Common myeloid progenitor, CD34-positive (primary cell): ENCODE results near the gene GATAD2A.

Experiments used
- CTCF ChIA-PET: fragments of 350-600 bp; sonication (Branson Sonifier 250); formaldehyde crosslinking; loops from one replicate; lab custom pipeline; 2021; ENCODE audit warnings: antibody characterized with exemption; lab: Charles Lee
- POLR2A ChIA-PET: fragments of 350-600 bp; sonication (Branson Sonifier 250); formaldehyde crosslinking; loops from one replicate; lab custom pipeline; 2021; ENCODE audit warnings: antibody characterized with exemption; lab: Charles Lee
- DNase-seq, 3 donors: peaks; one replicate each; pipeline versions ENCODE4 v3.0.0 to v3.0.0-alpha.2; 2013
- H3K27ac ChIP-seq, 2 experiments: 1 replicate in 1 of 2; 2 replicates in 1 of 2; pipeline ENCODE4 v1.7.0; 2013; ENCODE audit warnings: inconsistent platforms in 2 of 2, low read length in 2 of 2, mild to moderate bottlenecking in 2 of 2, low read depth in 1 of 2, moderate library complexity in 1 of 2; ENCODE audit not compliant: severe bottlenecking in 2 of 2, insufficient read depth in 1 of 2, poor library complexity in 1 of 2
- H3K27me3 ChIP-seq, 5 experiments: replicated peaks in 2 of 5; 1 replicate in 3 of 5; 2 replicates in 2 of 5; pipeline versions ENCODE4 v1.6.1 to v1.7.0; 2013; ENCODE audit warnings: low read length in 4 of 5, mild to moderate bottlenecking in 2 of 5, moderate library complexity in 2 of 5, inconsistent platforms in 1 of 5; ENCODE audit not compliant: insufficient read depth in 5 of 5, control insufficient read depth in 4 of 5
- H3K36me3 ChIP-seq, 4 experiments: 1 replicate in 2 of 4; 2 replicates in 2 of 4; pipeline versions ENCODE4 v1.6.1 to v1.7.0; 2013; ENCODE audit warnings: low read length in 3 of 4, control low read depth in 1 of 4, mild to moderate bottlenecking in 1 of 4; ENCODE audit not compliant: control insufficient read depth in 4 of 4, insufficient read depth in 4 of 4
- H3K4me1 ChIP-seq, 4 experiments: 1 replicate in 3 of 4; 2 replicates in 1 of 4; pipeline versions ENCODE4 v1.6.1 to v1.7.1; 2013; ENCODE audit warnings: low read length in 3 of 4, mild to moderate bottlenecking in 3 of 4, control low read depth in 1 of 4, inconsistent platforms in 1 of 4, moderate library complexity in 1 of 4; ENCODE audit not compliant: control insufficient read depth in 4 of 4, insufficient read depth in 4 of 4; ENCODE audit errors: control extremely low read depth in 1 of 4
- H3K4me3 ChIP-seq, 7 experiments: 1 replicate in 4 of 7; 2 replicates in 3 of 7; pipeline versions ENCODE4 v1.5.1 to v1.7.0; 2013; ENCODE audit warnings: mild to moderate bottlenecking in 7 of 7, low read length in 6 of 7, moderate library complexity in 6 of 7, inconsistent platforms in 2 of 7, low read depth in 2 of 7, control low read depth in 1 of 7; ENCODE audit not compliant: insufficient read depth in 4 of 7, control insufficient read depth in 1 of 7; ENCODE audit errors: extremely low read depth in 1 of 7
- H3K9me3 ChIP-seq, 5 experiments: 1 replicate in 4 of 5; 2 replicates in 1 of 5; pipeline versions ENCODE4 v1.6.1 to v1.7.1; 2013; ENCODE audit warnings: low read length in 4 of 5, mild to moderate bottlenecking in 2 of 5, inconsistent platforms in 1 of 5, low read depth in 1 of 5, moderate library complexity in 1 of 5; ENCODE audit not compliant: control insufficient read depth in 4 of 5, insufficient read depth in 2 of 5; ENCODE audit errors: control extremely low read depth in 1 of 5
- WGBS: methylation state at CpG from one replicate; pipeline ENCODE4 v1.1.5; 2013; ENCODE audit not compliant: insufficient coverage; 5-methylcytosine and 5-hydroxymethylcytosine counted together

GATAD2A gene

DNA sequence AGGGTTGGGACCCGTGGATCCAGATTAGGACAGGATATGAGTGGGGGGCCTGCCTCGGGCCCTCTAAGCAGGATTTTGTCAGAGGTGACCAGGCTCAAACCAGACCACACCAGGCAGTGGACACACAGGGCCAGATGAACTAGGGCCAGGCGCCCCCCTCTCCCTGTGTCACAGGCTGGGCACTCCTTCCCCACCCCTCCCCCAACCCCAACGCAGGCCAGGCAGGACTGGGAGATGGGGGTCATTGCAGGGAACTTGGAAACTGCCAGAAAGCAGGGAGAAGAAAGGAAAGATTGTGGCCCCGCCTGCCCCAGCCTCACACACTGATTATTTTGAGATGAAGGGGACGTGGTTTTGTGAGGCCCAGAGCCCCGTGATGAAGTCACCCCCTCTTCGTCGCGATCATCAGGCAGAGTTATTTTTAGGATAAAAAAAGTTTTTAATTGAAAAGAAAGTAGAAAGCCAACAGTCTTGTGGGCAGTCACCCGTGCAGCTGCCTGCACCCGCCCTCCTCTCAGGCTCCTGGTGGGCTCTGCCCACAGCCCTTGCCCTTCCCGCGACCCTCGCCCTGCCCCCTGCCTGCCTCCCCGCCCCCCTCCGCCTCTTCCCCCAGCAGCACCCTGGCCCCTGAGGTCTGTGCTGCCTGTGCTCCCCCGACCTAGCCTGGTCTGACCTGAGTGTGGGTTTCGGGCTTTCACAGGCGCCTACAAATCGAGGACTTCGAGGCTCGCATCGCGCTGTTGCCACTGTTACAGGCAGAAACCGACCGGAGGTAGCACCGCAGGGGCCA lies 121.3 kb downstream of the GATAD2A start:
- Histone ChIP-seq H3K27me3 (no peaks in the 10 kb centered on the region), H3K4me3 (no peak overlapping the region), H3K27ac (peak overlapping the region in 1 of 2 experiments; percentile 14), H3K36me3 (peaks cover 3 to 48% (median 29%) of the 10 kb centered on the region in 4 experiments), H3K4me1 (peaks cover 0 to 39% (median 8%) of the 10 kb centered on the region in 4 experiments), H3K9me3 (no peaks in the 10 kb centered on the region)
- DNase-seq: no peak
- CTCF ChIA-PET: no interaction called here
- 86% methylated on average over 18 of the region's 28 CpGs for whole genome bisulfite sequencing
- POLR2A ChIA-PET: no interaction called here

- Histone ChIP-seq H3K36me3 (peaks cover 3 to 48% (median 29%) of the 10 kb centered on the region in 4 experiments), H3K27ac (no peak overlapping the region), H3K4me3 (no peak overlapping the region), H3K4me1 (peaks cover 0 to 39% (median 11%) of the 10 kb centered on the region in 4 experiments), H3K27me3 (no peaks in the 10 kb centered on the region), H3K9me3 (no peaks in the 10 kb centered on the region)
- WGBS: 97% methylated on average over 9 of the region's 9 CpGs
- CTCF ChIA-PET: interaction anchor here (1.2 kb wide), 1 partner anchor 11 kb away, joined by 3 read pairs; the partner anchor contains the start of gene CILP2
- DNase-seq: no peak
- POLR2A ChIA-PET: interaction anchor here (0.5 kb wide), 1 partner anchor 34 kb away, joined by 4 read pairs; no protein-coding TSS in a partner anchor
Observed at GRCh38 chr19:19527371-19527656, 121.8 kb downstream of the GATAD2A start.

DNA sequence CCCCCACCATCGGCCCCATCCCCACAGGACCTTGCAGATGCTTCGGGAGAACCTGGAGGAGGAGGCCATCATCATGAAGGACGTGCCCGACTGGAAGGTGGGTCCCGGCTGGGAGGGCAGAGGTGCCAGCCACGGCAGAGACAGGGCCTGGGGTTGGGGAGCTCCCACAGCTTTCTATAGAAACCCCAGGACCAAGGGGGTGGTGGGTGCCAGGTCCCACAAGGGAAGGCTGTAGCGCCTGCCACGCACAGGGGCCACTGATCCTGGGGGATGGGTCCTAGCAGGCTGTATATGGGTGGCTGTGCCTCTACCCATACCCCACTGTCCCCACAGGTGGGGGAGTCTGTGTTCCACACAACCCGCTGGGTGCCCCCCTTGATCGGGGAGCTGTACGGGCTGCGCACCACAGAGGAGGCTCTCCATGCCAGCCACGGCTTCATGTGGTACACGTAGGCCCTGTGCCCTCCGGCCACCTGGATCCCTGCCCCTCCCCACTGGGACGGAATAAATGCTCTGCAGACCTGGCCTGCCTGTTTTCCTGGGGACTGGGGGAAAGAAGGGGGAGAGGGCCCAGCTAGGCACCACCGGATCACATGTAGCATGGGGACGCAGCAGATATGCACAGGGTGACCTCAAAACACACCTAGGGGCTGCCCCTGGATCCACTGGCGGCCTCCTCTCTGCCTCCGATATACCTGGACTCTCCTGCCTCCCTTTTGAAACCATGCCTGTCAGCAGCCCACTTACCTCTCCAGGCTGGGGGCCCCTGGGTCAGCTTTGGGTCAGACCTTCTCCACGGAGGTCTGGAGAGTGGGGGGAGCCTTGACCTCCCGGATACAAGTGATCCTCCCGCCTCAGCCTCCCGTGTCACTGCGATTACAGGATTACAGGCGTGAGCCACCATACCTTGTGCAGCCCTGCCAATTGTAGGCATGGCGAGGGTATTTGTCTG lies 122.5 kb downstream of the GATAD2A start:
- H3K27me3 ChIP-seq: no peaks in the 10 kb centered on the region
- H3K4me1 ChIP-seq: peaks cover 0 to 39% (median 12%) of the 10 kb centered on the region in 4 experiments
- WGBS: 96% methylated on average over 17 of the region's 27 CpGs
- no peak for DNase-seq
- H3K9me3 ChIP-seq: no peaks in the 10 kb centered on the region
- ChIA-PET CTCF (interaction anchor here (1.2 to 1.7 kb wide), 5 partner anchors 10 to 117 kb away, joined by 3 to 5 read pairs (median 3); partner anchors contain the start of gene CILP2), POLR2A (interaction anchor here (0.5 kb wide), 1 partner anchor 33 kb away, joined by 4 read pairs; no protein-coding TSS in a partner anchor)
- H3K36me3 ChIP-seq: peaks cover 3 to 48% (median 29%) of the 10 kb centered on the region in 4 experiments
- no peak overlapping the region for H3K4me3 ChIP-seq
- no peak overlapping the region for H3K27ac ChIP-seq

- no peak for DNase-seq
- Histone ChIP-seq H3K36me3 (peaks cover 3 to 48% (median 29%) of the 10 kb centered on the region in 4 experiments), H3K4me3 (no peak within 1 kb of the TSS), H3K9me3 (no peaks in the 10 kb centered on the region), H3K27ac (no peak within 1 kb of the TSS), H3K27me3 (no peaks in the 10 kb centered on the region), H3K4me1 (peaks cover 0 to 33% (median 11%) of the 10 kb centered on the region in 4 experiments)
- ChIA-PET CTCF (interaction anchor here (0.9 to 1.7 kb wide), 7 partner anchors 12 to 431 kb away, joined by 3 to 5 read pairs (median 3); no protein-coding TSS in a partner anchor), POLR2A (no interaction called here)
- WGBS: 92% methylated on average over 33 of the region's 50 CpGs
Observed at GRCh38 chr19:19528721-19529490, 123.4 kb downstream of the GATAD2A start, which contains the start of gene YJEFN3. Gene YJEFN3, plus strand, starts transcription at chr19:19528911. Its CDS starts 22 bp downstream, at chr19:19528933.

DNA sequence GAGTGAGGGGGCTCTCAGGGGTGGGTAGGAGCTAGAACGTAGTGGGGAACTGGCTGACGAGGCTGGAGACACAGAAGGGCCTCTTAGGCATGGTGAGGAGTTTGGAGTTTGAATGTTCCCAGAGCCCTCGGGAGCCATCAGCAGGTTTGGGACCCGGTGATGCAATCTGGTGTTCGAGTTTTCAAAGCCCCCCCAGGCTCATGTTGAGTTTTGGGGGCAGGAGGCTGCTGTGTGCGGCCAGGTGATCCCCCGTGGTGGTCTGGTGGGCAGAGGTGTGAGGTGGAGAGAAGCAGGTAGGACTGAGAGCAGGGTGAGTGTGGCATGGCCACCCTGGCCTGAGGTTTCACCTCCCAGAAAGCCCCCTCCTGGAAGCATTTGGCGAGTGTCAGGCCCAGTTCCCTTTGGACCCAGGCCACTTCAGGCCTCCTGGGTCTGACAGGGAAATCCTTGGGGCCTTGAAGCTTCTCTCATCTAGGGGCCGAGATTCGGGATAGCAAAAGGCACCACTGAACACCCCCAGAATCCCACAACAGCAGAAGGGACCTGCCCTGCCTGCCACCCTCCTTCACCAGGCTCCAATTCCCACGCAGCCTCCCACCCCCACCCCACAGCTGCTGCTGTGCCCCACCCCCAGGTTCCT lies 124.4 kb downstream of the GATAD2A start:
- Histone ChIP-seq H3K4me3 (no peak overlapping the region), H3K9me3 (no peaks in the 10 kb centered on the region), H3K36me3 (peaks cover 3 to 41% (median 23%) of the 10 kb centered on the region in 4 experiments), H3K4me1 (peaks cover 0 to 23% (median 9%) of the 10 kb centered on the region in 4 experiments), H3K27ac (no peak overlapping the region), H3K27me3 (no peaks in the 10 kb centered on the region)
- ChIA-PET CTCF (interaction anchor here (0.7 to 3.4 kb wide), 11 partner anchors 11 to 430 kb away, joined by 3 to 23 read pairs (median 3); partner anchors contain the start of gene GMIP), POLR2A (no interaction called here)
- no peak for DNase-seq
- 96% methylated on average over 6 of the region's 11 CpGs for WGBS

- POLR2A ChIA-PET: interaction anchor here (0.6 kb wide), 1 partner anchor 421 kb away, joined by 4 read pairs; no protein-coding TSS in a partner anchor
- Histone ChIP-seq H3K36me3 (peaks cover under 1 to 36% (median 21%) of the 10 kb centered on the region in 4 experiments), H3K27me3 (no peaks in the 10 kb centered on the region), H3K9me3 (no peaks in the 10 kb centered on the region), H3K27ac (no peak overlapping the region), H3K4me1 (peaks cover 0 to 18% (median 9%) of the 10 kb centered on the region in 4 experiments), H3K4me3 (no peak overlapping the region)
- WGBS: 83% methylated on average over 5 of the region's 9 CpGs
- DNase-seq: no peak
- CTCF ChIA-PET: interaction anchor here (0.5 to 3.4 kb wide), 10 partner anchors 10 to 456 kb away, joined by 3 to 23 read pairs (median 3); partner anchors contain the start of gene GMIP
Observed at GRCh38 chr19:19530423-19530804, 124.9 kb downstream of the GATAD2A start.
